Lower leg skin (tissue), 3 donors: ENCODE data around the gene SLC27A3.

Source experiments
- CTCF ChIP-seq, 3 donors: fragments of 450-650 bp; IDR thresholded peaks; one replicate each; pipeline ENCODE4 v1.5.1; 2016; ENCODE audit warnings: antibody characterized with exemption in 3 of 3, mild to moderate bottlenecking in 3 of 3, moderate library complexity in 2 of 3
- POLR2A ChIP-seq, 2 donors: fragments of 450-650 bp; IDR thresholded peaks; one replicate each; pipeline ENCODE4 v1.6.1; 2016 to 2017; ENCODE audit warnings: antibody characterized with exemption in 2 of 2, mild to moderate bottlenecking in 1 of 2, moderate library complexity in 1 of 2

DNA sequence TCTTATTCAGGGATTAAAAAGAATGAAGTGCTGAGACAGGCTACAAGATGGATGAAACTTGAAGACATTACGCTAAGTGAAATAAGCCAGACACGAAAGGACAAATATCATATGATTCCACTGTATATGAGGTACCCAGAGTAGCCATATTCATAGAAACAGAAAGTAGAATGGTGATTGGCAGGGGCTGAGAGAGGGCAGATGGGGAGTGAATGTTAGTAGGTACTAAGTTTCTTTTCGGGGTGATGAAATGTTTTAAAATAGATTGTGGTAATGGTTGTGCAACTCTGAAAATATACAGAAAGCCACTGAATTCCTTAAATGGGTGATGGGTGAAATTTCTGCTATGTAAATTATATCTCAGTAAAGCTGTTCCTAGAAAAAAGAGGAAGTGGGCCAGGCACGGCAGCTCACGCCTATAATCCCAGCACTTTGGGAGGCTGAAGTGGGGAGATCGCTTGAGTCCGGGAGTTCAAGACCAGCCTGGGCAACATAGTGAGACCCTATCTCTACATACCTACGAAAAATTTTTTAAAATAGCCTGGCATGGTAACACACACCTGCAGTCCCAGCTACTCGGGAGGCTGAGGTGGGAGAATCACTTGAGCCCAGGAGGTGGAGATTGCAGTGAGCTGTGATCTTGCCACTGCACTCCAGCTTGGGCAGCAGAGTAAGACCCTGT is 15.9 kb downstream of the SLC27A3 start:
- TF ChIP-seq CTCF (IDR thresholded peaks at IDR 0.05) (no peak), POLR2A (IDR thresholded peaks at IDR 0.05) (no peak)
